GM04503 (cell line): ENCODE measurements around the gene LRCH2.
"Not testable (repeated sequence)": the region's sequence is repeated elsewhere in the genome, so short reads cannot be mapped to it uniquely, and the experiment has no call there.

ENCODE experiments used
- DNase-seq: peaks from one replicate; pipeline ENCODE4 v3.0.0-alpha.2; 2012; ENCODE audit warnings: low read depth

Gene LRCH2

GRCh38 chrX:115233497-115234455 lies at the start of gene LRCH2:
Gene LRCH2, minus strand, starts transcription at chrX:115234096. Its CDS starts 55 bp downstream, at chrX:115234041.
- no peak for DNase-seq

GRCh38 chrX:115269051-115269683 lies 35.3 kb upstream of the LRCH2 start:
- DNase-seq = no peak

GRCh38 chrX:115268421-115268820 lies 34.5 kb upstream of the LRCH2 start:
- no peak for DNase-seq

GRCh38 chrX:115266300-115266699 lies 32.4 kb upstream of the LRCH2 start:
- no peak for DNase-seq

GRCh38 chrX:115264009-115264408 lies 30.1 kb upstream of the LRCH2 start:
- no peak for DNase-seq

- no peak for DNase-seq
Measured at GRCh38 chrX:115261148-115261547, 27.3 kb upstream of the LRCH2 start.

GRCh38 chrX:115260330-115260729 lies 26.4 kb upstream of the LRCH2 start:
- peak; percentile 14 for DNase-seq

GRCh38 chrX:115259238-115259875 lies 25.5 kb upstream of the LRCH2 start:
- peak; percentile 12 for DNase-seq

GRCh38 chrX:115257711-115258110 lies 23.8 kb upstream of the LRCH2 start:
- no peak for DNase-seq

GRCh38 chrX:115255003-115255402 lies 21.1 kb upstream of the LRCH2 start:
- no peak for DNase-seq

- DNase-seq = no peak
Measured at GRCh38 chrX:115251458-115252233, 17.8 kb upstream of the LRCH2 start.

- no peak for DNase-seq
Measured at GRCh38 chrX:115237056-115237455, 3.2 kb upstream of the LRCH2 start.

GRCh38 chrX:115236560-115236959 lies 2.7 kb upstream of the LRCH2 start:
- DNase-seq = no peak

GRCh38 chrX:115234461-115234860 lies 565 bp upstream of the LRCH2 start:
- DNase-seq = no peak

GRCh38 chrX:115232933-115233496 lies 881 bp downstream of the LRCH2 start:
- no peak for DNase-seq

- DNase-seq = no peak
Measured at GRCh38 chrX:115229337-115230003, 4.4 kb downstream of the LRCH2 start.

GRCh38 chrX:115226929-115227328 lies 7.0 kb downstream of the LRCH2 start:
- no peak for DNase-seq

- not testable (repeated sequence) for DNase-seq
Measured at GRCh38 chrX:115217346-115217745, 16.6 kb downstream of the LRCH2 start.

GRCh38 chrX:115214605-115215004 lies 19.3 kb downstream of the LRCH2 start:
- no peak for DNase-seq

GRCh38 chrX:115214151-115214550 lies 19.7 kb downstream of the LRCH2 start:
- DNase-seq = no peak

- not testable (repeated sequence) for DNase-seq
Measured at GRCh38 chrX:115209547-115209946, 24.3 kb downstream of the LRCH2 start.
